Thymus (tissue), 11 donors: ENCODE results near the gene JAKMIP1. TPM values are rescaled to one million over a fixed set of nuclear protein-coding genes. Genes with fewer than 3 reads are reported as not detected.

ENCODE experiments used
- DNase-seq, 9 donors: peaks; one replicate each; pipeline ENCODE4 v3.0.0-alpha.2; 2013; ENCODE audit warnings: low spot score in 9 of 9, low read depth in 6 of 9, missing footprints in 1 of 9
- H3K27ac ChIP-seq, 2 donors: one replicate each; pipeline ENCODE4 v1.5.1; 2013; ENCODE audit warnings: control low read depth in 1 of 2, low read depth in 1 of 2, low read length in 1 of 2, mild to moderate bottlenecking in 1 of 2, moderate library complexity in 1 of 2
- H3K27me3 ChIP-seq, 2 donors: one replicate each; pipeline ENCODE4 v1.5.1; 2013; ENCODE audit warnings: low read length in 1 of 2; ENCODE audit not compliant: control insufficient read depth in 2 of 2, insufficient read depth in 1 of 2
- H3K36me3 ChIP-seq, 2 donors: one replicate each; pipeline ENCODE4 v1.5.1; 2013; ENCODE audit warnings: low read length in 1 of 2, mild to moderate bottlenecking in 1 of 2, moderate library complexity in 1 of 2; ENCODE audit not compliant: control insufficient read depth in 2 of 2, insufficient read depth in 2 of 2
- H3K4me1 ChIP-seq, 2 donors: one replicate each; pipeline ENCODE4 v1.5.1; 2013; ENCODE audit warnings: low read length in 2 of 2; ENCODE audit not compliant: control insufficient read depth in 2 of 2, insufficient read depth in 2 of 2
- H3K4me3 ChIP-seq, 2 donors: one replicate each; pipeline ENCODE4 v1.5.1; 2013; ENCODE audit warnings: low read length in 2 of 2, control low read depth in 1 of 2, mild to moderate bottlenecking in 1 of 2
- H3K9me3 ChIP-seq, 2 donors: one replicate each; pipeline ENCODE4 v1.5.1; 2013; ENCODE audit warnings: low read length in 1 of 2, mild to moderate bottlenecking in 1 of 2; ENCODE audit not compliant: control insufficient read depth in 2 of 2, insufficient read depth in 1 of 2
- WGBS: extraction: QIAGEN DNeasy Blood & Tissue Kit; methylation state at CpG from one replicate; pipeline ENCODE4 v1.1.7; 2013; 5-methylcytosine and 5-hydroxymethylcytosine counted together
- polyA plus RNA-seq: library from polyadenylated mRNA; stranded (reverse); fragments of 200-250 nt; gene quantifications from one replicate; pipeline ENCODE4 v1.2.3, GENCODE V29; 2013
- total RNA-seq: library from RNA; stranded (reverse); fragments of 120-200 nt; gene quantifications from one replicate; pipeline ENCODE4 v1.2.4, GENCODE V29; 2013
- donor health status: healthy.

Gene JAKMIP1
- total and polyA plus RNA-seq, 2 donors = 0.19 to 1.5 TPM

GRCh38 chr4:6109842-6110560 lies 90.3 kb downstream of the JAKMIP1 start:
- Histone ChIP-seq H3K27ac (no peak overlapping the region), H3K4me3 (no peak overlapping the region), H3K9me3 (no peaks in the 10 kb centered on the region), H3K27me3 (peaks cover 0 to 12% of the 10 kb centered on the region in 2 donors), H3K36me3 (no peaks in the 10 kb centered on the region), H3K4me1 (no peaks in the 10 kb centered on the region)
- no peak for DNase-seq
- 77% methylated on average over 13 of the region's 13 CpGs for WGBS

GRCh38 chr4:6107886-6108285 lies 92.5 kb downstream of the JAKMIP1 start:
- no peaks in the 10 kb centered on the region for H3K36me3 ChIP-seq
- H3K27me3 ChIP-seq = peaks cover 0 to 18% of the 10 kb centered on the region in 2 donors
- WGBS = 68% methylated on average over 4 of the region's 4 CpGs
- DNase-seq = no peak
- no peaks in the 10 kb centered on the region for H3K4me1 ChIP-seq
- H3K27ac ChIP-seq = no peak overlapping the region
- no peaks in the 10 kb centered on the region for H3K9me3 ChIP-seq
- H3K4me3 ChIP-seq = no peak overlapping the region

GRCh38 chr4:6107114-6107791 lies 93.1 kb downstream of the JAKMIP1 start:
- Histone ChIP-seq H3K4me3 (no peak overlapping the region), H3K27me3 (peaks cover 0 to 18% of the 10 kb centered on the region in 2 donors), H3K27ac (no peak overlapping the region), H3K36me3 (no peaks in the 10 kb centered on the region), H3K4me1 (no peaks in the 10 kb centered on the region), H3K9me3 (no peaks in the 10 kb centered on the region)
- WGBS = 93% methylated on average over 14 of the region's 14 CpGs
- DNase-seq = no peak

GRCh38 chr4:6106156-6106555 lies 94.2 kb downstream of the JAKMIP1 start:
- no peak for DNase-seq
- Histone ChIP-seq H3K4me3 (no peak overlapping the region), H3K27ac (no peak overlapping the region), H3K9me3 (no peaks in the 10 kb centered on the region), H3K36me3 (no peaks in the 10 kb centered on the region), H3K27me3 (peaks cover 0 to 18% of the 10 kb centered on the region in 2 donors), H3K4me1 (no peaks in the 10 kb centered on the region)
- 81% methylated on average over 5 of the region's 5 CpGs for WGBS

GRCh38 chr4:6105311-6105911 lies 94.9 kb downstream of the JAKMIP1 start:
- H3K27me3 ChIP-seq = peaks cover 0 to 18% of the 10 kb centered on the region in 2 donors
- WGBS = 67% methylated on average over 60 of the region's 60 CpGs
- H3K4me1 ChIP-seq = no peaks in the 10 kb centered on the region
- no peak overlapping the region for H3K4me3 ChIP-seq
- no peak for DNase-seq
- no peaks in the 10 kb centered on the region for H3K9me3 ChIP-seq
- H3K36me3 ChIP-seq = no peaks in the 10 kb centered on the region
- H3K27ac ChIP-seq = no peak overlapping the region

GRCh38 chr4:6104541-6105130 lies 95.7 kb downstream of the JAKMIP1 start:
- Histone ChIP-seq H3K4me1 (no peaks in the 10 kb centered on the region), H3K27me3 (peaks cover 0 to 18% of the 10 kb centered on the region in 2 donors), H3K36me3 (no peaks in the 10 kb centered on the region), H3K27ac (no peak overlapping the region), H3K9me3 (no peaks in the 10 kb centered on the region), H3K4me3 (no peak overlapping the region)
- WGBS = 70% methylated on average over 7 of the region's 7 CpGs
- no peak for DNase-seq

GRCh38 chr4:6097581-6097980 lies 102.8 kb downstream of the JAKMIP1 start:
- DNase-seq = no peak
- H3K27me3 ChIP-seq = no peaks in the 10 kb centered on the region
- no peaks in the 10 kb centered on the region for H3K4me1 ChIP-seq
- no peaks in the 10 kb centered on the region for H3K36me3 ChIP-seq
- WGBS = 91% methylated on average over 5 of the region's 5 CpGs
- H3K4me3 ChIP-seq = no peak overlapping the region
- no peaks in the 10 kb centered on the region for H3K9me3 ChIP-seq
- no peak overlapping the region for H3K27ac ChIP-seq

- no peaks in the 10 kb centered on the region for H3K27me3 ChIP-seq
- no peak for DNase-seq
- 97% methylated on average over 6 of the region's 6 CpGs for WGBS
Observed at GRCh38 chr4:6095897-6096296, 104.5 kb downstream of the JAKMIP1 start.

More at GRCh38 chr4:6095897-6096296, 104.5 kb downstream of the JAKMIP1 start:
- Histone ChIP-seq H3K4me1 (no peaks in the 10 kb centered on the region), H3K36me3 (no peaks in the 10 kb centered on the region), H3K27ac (no peak overlapping the region), H3K9me3 (no peaks in the 10 kb centered on the region), H3K4me3 (no peak overlapping the region)
